RWPE1 (cell line): Measurements from ENCODE around the gene POLA1.

ENCODE experiments used
- CTCF ChIA-PET: fragments of 350-600 bp; sonication (Branson Sonifier 250); formaldehyde crosslinking; extraction: SDS; loops from one replicate; lab custom pipeline; 2021; lab: Yijun Ruan, JAX
- POLR2A ChIA-PET: fragments of 400-600 bp; formaldehyde crosslinking; extraction: SDS; loops from one replicate; lab custom pipeline; 2020; ENCODE audit warnings: antibody characterized with exemption; ENCODE audit not compliant: low non-redundant PET; lab: Yijun Ruan, JAX
- DNase-seq: peaks from one replicate; pipeline ENCODE4 v3.0.0; 2012; ENCODE audit warnings: low spot score
- H3K27ac ChIP-seq: fragments of 450-650 bp; 2 replicates; pipeline ENCODE4 v1.5.1; 2017
- CTCF ChIP-seq: fragments of 450-650 bp; conservative IDR thresholded peaks from 2 replicates; pipeline ENCODE4 v1.5.1; 2017; ENCODE audit warnings: low read depth, mild to moderate bottlenecking

Gene POLA1

GRCh38 chrX:24657671-24658386 lies 35.9 kb upstream of the POLA1 start:
- DNase-seq, result no peak
- H3K27ac ChIP-seq, result no peak overlapping the region
- ChIA-PET CTCF (no interaction called here), POLR2A (no interaction called here)
- no peak for TF ChIP-seq CTCF

DNA sequence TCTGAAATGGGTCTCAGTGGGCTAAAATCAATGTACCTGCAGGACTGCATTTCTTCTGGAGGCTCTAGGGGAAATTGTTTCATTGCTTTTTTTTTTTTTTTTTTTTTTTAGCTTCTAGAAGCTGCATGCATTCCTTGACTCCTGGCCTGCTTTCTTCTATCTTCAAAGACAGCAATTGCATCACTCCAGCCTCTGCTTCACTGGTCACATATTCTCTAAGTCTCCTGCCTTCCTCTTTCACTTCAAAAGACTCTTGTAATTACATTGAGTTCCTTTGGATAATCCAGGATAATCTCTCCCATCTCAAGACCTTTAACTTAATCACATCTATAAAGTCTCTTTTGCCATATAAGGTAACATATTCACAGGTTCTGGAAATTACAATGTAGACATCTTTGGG lies 35.3 kb upstream of the POLA1 start:
- H3K27ac ChIP-seq, result no peak overlapping the region
- POLR2A ChIA-PET, result interaction anchor here (0.6 kb wide), 1 partner anchor 12 kb away, joined by 5 read pairs; no protein-coding TSS in a partner anchor
- no peak for TF ChIP-seq CTCF
- CTCF ChIA-PET, result interaction anchor here (0.6 kb wide), 1 partner anchor 116 kb away, joined by 3 read pairs; no protein-coding TSS in a partner anchor
- DNase-seq, result no peak

DNA sequence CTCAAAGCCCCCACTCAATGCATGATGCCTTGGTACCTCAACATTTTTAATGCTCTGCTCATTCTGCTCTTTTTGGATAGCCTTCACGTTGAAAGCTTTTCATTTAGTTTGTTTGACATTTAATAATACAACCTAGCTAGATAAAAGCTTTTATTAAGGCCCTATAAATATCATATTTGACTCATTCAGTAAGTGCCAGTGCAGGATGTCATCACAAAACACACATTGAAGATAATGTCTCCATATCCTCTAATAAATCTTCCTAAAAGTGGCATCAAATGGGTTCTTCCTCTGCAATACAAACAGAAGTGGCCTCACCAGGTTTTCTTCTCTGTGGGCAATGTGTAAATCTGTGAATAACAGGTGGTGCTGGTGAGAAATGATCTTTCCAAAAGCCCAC lies 34.6 kb upstream of the POLA1 start:
- CTCF ChIA-PET, result interaction anchor here (0.6 kb wide), 1 partner anchor 117 kb away, joined by 3 read pairs; no protein-coding TSS in a partner anchor

GRCh38 chrX:24659646-24660045 lies 34.1 kb upstream of the POLA1 start:
- TF ChIP-seq CTCF, result no peak
- CTCF ChIA-PET, result no interaction called here
- no peak overlapping the region for H3K27ac ChIP-seq
- POLR2A ChIA-PET, result no interaction called here
- DNase-seq, result no peak

More for the DNA sequence above, 34.6 kb upstream of the POLA1 start:
- no peak for DNase-seq
- no peak overlapping the region for H3K27ac ChIP-seq
- TF ChIP-seq CTCF, result no peak
- POLR2A ChIA-PET, result no interaction called here

GRCh38 chrX:24661292-24661691 lies 32.4 kb upstream of the POLA1 start:
- ChIA-PET CTCF (no interaction called here), POLR2A (no interaction called here)
- no peak overlapping the region for H3K27ac ChIP-seq
- no peak for DNase-seq
- TF ChIP-seq CTCF, result no peak

GRCh38 chrX:24662352-24662751 lies 31.4 kb upstream of the POLA1 start:
- CTCF ChIA-PET, result no interaction called here
- no peak for TF ChIP-seq CTCF
- H3K27ac ChIP-seq, result no peak overlapping the region
- POLR2A ChIA-PET, result no interaction called here
- no peak for DNase-seq
